SK-N-SH treated with all-trans-retinoic acid at 6 μM for 48 hours (cell line): Measurements from ENCODE around the gene NPIPB6.

Source experiments
- ATAC-seq: fragments of 200-7000 bp; cut with Tn5 transposase; 3 replicates; pipeline ENCODE4 v1.9.1; 2020; ENCODE audit warnings: mild to moderate bottlenecking, moderate library complexity
- ARNTL ChIP-seq: fragments of 450-650 bp; formaldehyde crosslinking; IDR thresholded peaks from 2 replicates; pipeline ENCODE4 v1.5.0; 2020; ENCODE audit warnings: low read depth, mild to moderate bottlenecking, moderate library complexity, borderline replicate concordance
- BACH2 ChIP-seq: fragments of 250-450 bp; sonication (Bioruptor Pico); IDR thresholded peaks from 2 replicates; pipeline ENCODE4 v1.9.0; 2021; ENCODE audit warnings: mild to moderate bottlenecking, borderline replicate concordance
- CSDC2 ChIP-seq: fragments of 250-450 bp; sonication (Bioruptor Pico); IDR thresholded peaks from 2 replicates; pipeline ENCODE4 v1.5.0; 2020; ENCODE audit warnings: mild to moderate bottlenecking, moderate library complexity
- ESRRG ChIP-seq: fragments of 250-450 bp; sonication (Bioruptor Pico); IDR thresholded peaks from 2 replicates; pipeline ENCODE4 v1.6.1; 2021; ENCODE audit warnings: mild to moderate bottlenecking
- GLIS3 ChIP-seq: fragments of 250-450 bp; sonication (Bioruptor Pico); IDR thresholded peaks from 2 replicates; pipeline ENCODE4 v1.5.0; 2020; ENCODE audit warnings: mild to moderate bottlenecking, moderate library complexity
- ISL1 ChIP-seq: fragments of 250-450 bp; sonication (Bioruptor Pico); IDR thresholded peaks from 2 replicates; pipeline ENCODE4 v2.1.2; 2022; ENCODE audit warnings: mild to moderate bottlenecking, moderate library complexity
- OSR1 ChIP-seq: fragments of 250-450 bp; sonication (Bioruptor Pico); IDR thresholded peaks from 2 replicates; pipeline ENCODE4 v1.8.0; 2022; ENCODE audit warnings: moderate library complexity, mild to moderate bottlenecking, inconsistent platforms
- PPARA ChIP-seq: fragments of 250-450 bp; sonication (Bioruptor Pico); IDR thresholded peaks from 2 replicates; pipeline ENCODE4 v1.5.0; 2020; ENCODE audit warnings: mild to moderate bottlenecking, borderline replicate concordance
- RARB ChIP-seq: fragments of 250-450 bp; sonication (Bioruptor Pico); IDR thresholded peaks from 2 replicates; pipeline ENCODE4 v1.8.0; 2021; ENCODE audit warnings: mild to moderate bottlenecking, moderate library complexity
- SNAI2 ChIP-seq: fragments of 250-450 bp; sonication (Bioruptor Pico); IDR thresholded peaks from 2 replicates; pipeline ENCODE4 v1.5.0; 2020; ENCODE audit warnings: mild to moderate bottlenecking, moderate library complexity
- TCF4 ChIP-seq: fragments of 250-450 bp; sonication (Bioruptor Pico); IDR thresholded peaks from 2 replicates; pipeline ENCODE4 v1.8.0; 2021; ENCODE audit warnings: mild to moderate bottlenecking, moderate library complexity, borderline replicate concordance
- TOX ChIP-seq: fragments of 250-450 bp; sonication (Bioruptor Pico); IDR thresholded peaks from 2 replicates; pipeline ENCODE4 v1.8.0; 2021; ENCODE audit warnings: mild to moderate bottlenecking, moderate library complexity, borderline replicate concordance
- ZC3H10 ChIP-seq: fragments of 250-450 bp; sonication (Bioruptor Pico); IDR thresholded peaks from 2 replicates; pipeline ENCODE4 v1.5.1; 2021; ENCODE audit warnings: mild to moderate bottlenecking, moderate library complexity
- ZFP3 ChIP-seq: fragments of 250-450 bp; sonication (Bioruptor Pico); IDR thresholded peaks from 2 replicates; pipeline ENCODE4 v1.5.0; 2020; ENCODE audit warnings: mild to moderate bottlenecking, moderate library complexity
- ZFP30 ChIP-seq: fragments of 450-650 bp; formaldehyde crosslinking; IDR thresholded peaks from 2 replicates; pipeline ENCODE4 v1.5.0; 2022; ENCODE audit warnings: mild to moderate bottlenecking, moderate library complexity
- ZNF565 ChIP-seq: fragments of 450-650 bp; formaldehyde crosslinking; conservative IDR thresholded peaks from 2 replicates; pipeline ENCODE4 v1.5.0; 2020; ENCODE audit warnings: low read depth, mild to moderate bottlenecking, moderate library complexity
- ZNF70 ChIP-seq: fragments of 450-650 bp; formaldehyde crosslinking; IDR thresholded peaks from 2 replicates; pipeline ENCODE4 v1.5.0; 2020; ENCODE audit warnings: mild to moderate bottlenecking, moderate library complexity
- ZNF8 ChIP-seq: fragments of 450-650 bp; formaldehyde crosslinking; IDR thresholded peaks from 2 replicates; pipeline ENCODE4 v1.5.0; 2020; ENCODE audit warnings: mild to moderate bottlenecking, moderate library complexity
- TF ChIP-seq, protein P1 (sequence below): fragments of 250-450 bp; sonication (Bioruptor Pico); IDR thresholded peaks from 2 replicates; pipeline ENCODE4 v1.5.1; 2020; ENCODE audit warnings: low read depth, mild to moderate bottlenecking, moderate library complexity
- TF ChIP-seq, protein P2 (sequence below): fragments of 250-450 bp; sonication (Bioruptor Pico); IDR thresholded peaks from 2 replicates; pipeline ENCODE4 v1.5.1; 2021; ENCODE audit warnings: mild to moderate bottlenecking, moderate library complexity
- TF ChIP-seq, protein P3 (sequence below): fragments of 250-450 bp; sonication (Bioruptor Pico); IDR thresholded peaks from 2 replicates; pipeline ENCODE4 v1.5.0; 2020; ENCODE audit warnings: mild to moderate bottlenecking, moderate library complexity
- TF ChIP-seq, protein P4 (sequence below): fragments of 250-450 bp; sonication (Bioruptor Pico); IDR thresholded peaks from 2 replicates; pipeline ENCODE4 v1.8.0; 2020; ENCODE audit warnings: mild to moderate bottlenecking, moderate library complexity, borderline replicate concordance
- TF ChIP-seq, protein P5 (sequence below): fragments of 250-450 bp; sonication (Bioruptor Pico); IDR thresholded peaks from 2 replicates; pipeline ENCODE4 v1.8.0; 2021; ENCODE audit warnings: low read depth, mild to moderate bottlenecking, moderate library complexity, borderline replicate concordance

NPIPB6 gene

DNA sequence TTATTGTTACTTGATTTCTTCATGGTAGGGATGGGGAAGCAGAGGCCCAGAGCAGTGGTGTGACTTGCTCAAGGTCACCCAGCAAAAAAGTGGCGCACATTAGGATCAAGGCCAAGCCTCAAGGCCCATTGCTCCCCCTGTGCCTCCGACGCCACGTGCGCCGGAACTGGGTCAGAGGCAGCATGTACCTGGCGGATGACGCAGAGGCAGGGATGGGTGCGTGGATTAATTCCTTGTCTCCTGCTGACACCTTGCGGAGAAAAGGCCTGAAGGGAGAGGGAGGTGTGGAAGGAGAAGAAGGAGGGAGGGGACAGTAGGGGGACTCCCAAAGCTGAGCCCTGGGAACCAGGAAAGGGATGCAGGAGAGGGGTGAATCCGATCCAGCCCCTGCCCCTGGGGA, 52.5 kb downstream of the NPIPB6 start:
- TF ChIP-seq ZNF8 = no peak
- TF ChIP-seq, protein P1, sequence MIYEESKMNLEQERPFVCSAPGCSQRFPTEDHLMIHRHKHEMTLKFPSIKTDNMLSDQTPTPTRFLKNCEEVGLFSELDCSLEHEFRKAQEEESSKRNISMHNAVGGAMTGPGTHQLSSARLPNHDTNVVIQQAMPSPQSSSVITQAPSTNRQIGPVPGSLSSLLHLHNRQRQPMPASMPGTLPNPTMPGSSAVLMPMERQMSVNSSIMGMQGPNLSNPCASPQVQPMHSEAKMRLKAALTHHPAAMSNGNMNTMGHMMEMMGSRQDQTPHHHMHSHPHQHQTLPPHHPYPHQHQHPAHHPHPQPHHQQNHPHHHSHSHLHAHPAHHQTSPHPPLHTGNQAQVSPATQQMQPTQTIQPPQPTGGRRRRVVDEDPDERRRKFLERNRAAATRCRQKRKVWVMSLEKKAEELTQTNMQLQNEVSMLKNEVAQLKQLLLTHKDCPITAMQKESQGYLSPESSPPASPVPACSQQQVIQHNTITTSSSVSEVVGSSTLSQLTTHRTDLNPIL (CRISPR knock-in tag) = no peak
- TF ChIP-seq ZFP3 (CRISPR knock-in tag) = no peak
- no peak for TF ChIP-seq ZNF70
- TF ChIP-seq, protein P2, sequence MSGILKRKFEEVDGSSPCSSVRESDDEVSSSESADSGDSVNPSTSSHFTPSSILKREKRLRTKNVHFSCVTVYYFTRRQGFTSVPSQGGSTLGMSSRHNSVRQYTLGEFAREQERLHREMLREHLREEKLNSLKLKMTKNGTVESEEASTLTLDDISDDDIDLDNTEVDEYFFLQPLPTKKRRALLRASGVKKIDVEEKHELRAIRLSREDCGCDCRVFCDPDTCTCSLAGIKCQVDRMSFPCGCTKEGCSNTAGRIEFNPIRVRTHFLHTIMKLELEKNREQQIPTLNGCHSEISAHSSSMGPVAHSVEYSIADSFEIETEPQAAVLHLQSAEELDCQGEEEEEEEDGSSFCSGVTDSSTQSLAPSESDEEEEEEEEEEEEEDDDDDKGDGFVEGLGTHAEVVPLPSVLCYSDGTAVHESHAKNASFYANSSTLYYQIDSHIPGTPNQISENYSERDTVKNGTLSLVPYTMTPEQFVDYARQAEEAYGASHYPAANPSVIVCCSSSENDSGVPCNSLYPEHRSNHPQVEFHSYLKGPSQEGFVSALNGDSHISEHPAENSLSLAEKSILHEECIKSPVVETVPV (CRISPR knock-in tag) = no peak
- no peak for TF ChIP-seq CSDC2 (CRISPR knock-in tag)
- no peak for TF ChIP-seq ZC3H10
- TF ChIP-seq PPARA (CRISPR knock-in tag) = no peak
- TF ChIP-seq ZFP30 = no peak
- TF ChIP-seq ESRRG (CRISPR knock-in tag) = no peak
- TF ChIP-seq OSR1 (CRISPR knock-in tag) = no peak
- TF ChIP-seq TCF4 = no peak
- TF ChIP-seq, protein P3, sequence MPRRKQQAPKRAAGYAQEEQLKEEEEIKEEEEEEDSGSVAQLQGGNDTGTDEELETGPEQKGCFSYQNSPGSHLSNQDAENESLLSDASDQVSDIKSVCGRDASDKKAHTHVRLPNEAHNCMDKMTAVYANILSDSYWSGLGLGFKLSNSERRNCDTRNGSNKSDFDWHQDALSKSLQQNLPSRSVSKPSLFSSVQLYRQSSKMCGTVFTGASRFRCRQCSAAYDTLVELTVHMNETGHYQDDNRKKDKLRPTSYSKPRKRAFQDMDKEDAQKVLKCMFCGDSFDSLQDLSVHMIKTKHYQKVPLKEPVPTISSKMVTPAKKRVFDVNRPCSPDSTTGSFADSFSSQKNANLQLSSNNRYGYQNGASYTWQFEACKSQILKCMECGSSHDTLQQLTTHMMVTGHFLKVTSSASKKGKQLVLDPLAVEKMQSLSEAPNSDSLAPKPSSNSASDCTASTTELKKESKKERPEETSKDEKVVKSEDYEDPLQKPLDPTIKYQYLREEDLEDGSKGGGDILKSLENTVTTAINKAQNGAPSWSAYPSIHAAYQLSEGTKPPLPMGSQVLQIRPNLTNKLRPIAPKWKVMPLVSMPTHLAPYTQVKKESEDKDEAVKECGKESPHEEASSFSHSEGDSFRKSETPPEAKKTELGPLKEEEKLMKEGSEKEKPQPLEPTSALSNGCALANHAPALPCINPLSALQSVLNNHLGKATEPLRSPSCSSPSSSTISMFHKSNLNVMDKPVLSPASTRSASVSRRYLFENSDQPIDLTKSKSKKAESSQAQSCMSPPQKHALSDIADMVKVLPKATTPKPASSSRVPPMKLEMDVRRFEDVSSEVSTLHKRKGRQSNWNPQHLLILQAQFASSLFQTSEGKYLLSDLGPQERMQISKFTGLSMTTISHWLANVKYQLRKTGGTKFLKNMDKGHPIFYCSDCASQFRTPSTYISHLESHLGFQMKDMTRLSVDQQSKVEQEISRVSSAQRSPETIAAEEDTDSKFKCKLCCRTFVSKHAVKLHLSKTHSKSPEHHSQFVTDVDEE (CRISPR knock-in tag) = no peak
- no peak for TF ChIP-seq BACH2 (CRISPR knock-in tag)
- TF ChIP-seq ISL1 = no peak
- TF ChIP-seq ZNF565 (CRISPR knock-in tag) = no peak
- TF ChIP-seq TOX = no peak
- TF ChIP-seq, protein P4, sequence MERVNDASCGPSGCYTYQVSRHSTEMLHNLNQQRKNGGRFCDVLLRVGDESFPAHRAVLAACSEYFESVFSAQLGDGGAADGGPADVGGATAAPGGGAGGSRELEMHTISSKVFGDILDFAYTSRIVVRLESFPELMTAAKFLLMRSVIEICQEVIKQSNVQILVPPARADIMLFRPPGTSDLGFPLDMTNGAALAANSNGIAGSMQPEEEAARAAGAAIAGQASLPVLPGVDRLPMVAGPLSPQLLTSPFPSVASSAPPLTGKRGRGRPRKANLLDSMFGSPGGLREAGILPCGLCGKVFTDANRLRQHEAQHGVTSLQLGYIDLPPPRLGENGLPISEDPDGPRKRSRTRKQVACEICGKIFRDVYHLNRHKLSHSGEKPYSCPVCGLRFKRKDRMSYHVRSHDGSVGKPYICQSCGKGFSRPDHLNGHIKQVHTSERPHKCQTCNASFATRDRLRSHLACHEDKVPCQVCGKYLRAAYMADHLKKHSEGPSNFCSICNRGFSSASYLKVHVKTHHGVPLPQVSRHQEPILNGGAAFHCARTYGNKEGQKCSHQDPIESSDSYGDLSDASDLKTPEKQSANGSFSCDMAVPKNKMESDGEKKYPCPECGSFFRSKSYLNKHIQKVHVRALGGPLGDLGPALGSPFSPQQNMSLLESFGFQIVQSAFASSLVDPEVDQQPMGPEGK (CRISPR knock-in tag) = no peak
- no peak for TF ChIP-seq ARNTL (CRISPR knock-in tag)
- TF ChIP-seq GLIS3 (CRISPR knock-in tag) = no peak
- no peak for ATAC-seq

DNA sequence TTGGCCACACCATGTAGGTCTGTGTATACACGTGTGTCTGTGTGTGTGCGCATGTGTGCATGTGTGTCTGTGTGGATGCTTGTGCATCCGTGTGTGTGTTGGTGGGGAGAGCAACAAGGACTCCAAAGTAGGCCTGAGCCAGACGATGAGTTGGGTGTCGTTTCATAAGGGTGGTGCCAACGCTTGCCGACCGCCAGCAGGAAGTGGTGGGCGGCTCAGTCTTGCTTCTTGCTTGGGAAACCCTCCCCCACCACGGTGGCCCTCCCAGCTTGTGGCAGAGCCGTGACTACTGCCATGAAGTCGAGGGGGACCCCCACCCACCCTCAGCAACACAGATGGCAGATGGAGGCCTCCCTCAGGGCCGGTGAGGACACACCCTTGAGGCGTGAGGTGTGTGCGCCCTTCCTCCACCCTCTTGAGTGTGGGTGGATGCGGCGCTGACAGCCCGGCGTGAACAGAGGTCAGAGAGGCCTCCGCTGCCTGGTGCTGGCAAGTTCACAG, 53.4 kb downstream of the NPIPB6 start:
- TF ChIP-seq, protein P5, sequence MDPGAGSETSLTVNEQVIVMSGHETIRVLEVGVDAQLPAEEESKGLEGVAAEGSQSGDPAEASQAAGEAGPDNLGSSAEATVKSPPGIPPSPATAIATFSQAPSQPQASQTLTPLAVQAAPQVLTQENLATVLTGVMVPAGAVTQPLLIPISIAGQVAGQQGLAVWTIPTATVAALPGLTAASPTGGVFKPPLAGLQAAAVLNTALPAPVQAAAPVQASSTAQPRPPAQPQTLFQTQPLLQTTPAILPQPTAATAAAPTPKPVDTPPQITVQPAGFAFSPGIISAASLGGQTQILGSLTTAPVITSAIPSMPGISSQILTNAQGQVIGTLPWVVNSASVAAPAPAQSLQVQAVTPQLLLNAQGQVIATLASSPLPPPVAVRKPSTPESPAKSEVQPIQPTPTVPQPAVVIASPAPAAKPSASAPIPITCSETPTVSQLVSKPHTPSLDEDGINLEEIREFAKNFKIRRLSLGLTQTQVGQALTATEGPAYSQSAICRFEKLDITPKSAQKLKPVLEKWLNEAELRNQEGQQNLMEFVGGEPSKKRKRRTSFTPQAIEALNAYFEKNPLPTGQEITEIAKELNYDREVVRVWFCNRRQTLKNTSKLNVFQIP (CRISPR knock-in tag) = no peak
- TF ChIP-seq ARNTL (CRISPR knock-in tag) (no peak), ZC3H10 (no peak), OSR1 (CRISPR knock-in tag) (no peak), ESRRG (CRISPR knock-in tag) (no peak), TOX (no peak), SNAI2 (CRISPR knock-in tag) (no peak), PPARA (CRISPR knock-in tag) (no peak), ZNF70 (no peak), RARB (CRISPR knock-in tag) (no peak), ZFP30 (no peak), ZFP3 (CRISPR knock-in tag) (no peak), BACH2 (CRISPR knock-in tag) (no peak), TCF4 (no peak), GLIS3 (CRISPR knock-in tag) (no peak), ZNF8 (no peak)
- TF ChIP-seq, protein P2 (CRISPR knock-in tag) = no peak
- TF ChIP-seq, protein P1 (CRISPR knock-in tag) = no peak
- TF ChIP-seq, all 23 proteins: peak for 0
- ATAC-seq = no peak
